HG03460 (cell line): Measurements from ENCODE around the gene GNL1.
"Not testable (repeated sequence)": the region's sequence is repeated elsewhere in the genome, so short reads cannot be mapped to it uniquely, and the experiment has no call there.

Source experiments
- ATAC-seq: cut with Tn5 transposase; IDR thresholded peaks from one replicate; pipeline ENCODE4 v1.9.1; 2021; ENCODE audit not compliant: unreplicated experiment

Gene GNL1

GRCh38 chr6:30500421-30501355 is 55.6 kb downstream of the GNL1 start:
- ATAC-seq, result no peak

- ATAC-seq, result not testable (repeated sequence)
Observed at GRCh38 chr6:30498705-30499104, 57.6 kb downstream of the GNL1 start.

- ATAC-seq, result no peak
Observed at GRCh38 chr6:30497714-30498113, 58.6 kb downstream of the GNL1 start.

- not testable (repeated sequence) for ATAC-seq
Observed at GRCh38 chr6:30497261-30497599, 59.1 kb downstream of the GNL1 start.

GRCh38 chr6:30495993-30496392 is 60.3 kb downstream of the GNL1 start:
- no peak for ATAC-seq

- ATAC-seq, result not testable (repeated sequence)
Observed at GRCh38 chr6:30495060-30495459, 61.2 kb downstream of the GNL1 start.

GRCh38 chr6:30494291-30494861 is 61.9 kb downstream of the GNL1 start:
- no peak for ATAC-seq

GRCh38 chr6:30493643-30494250 is 62.5 kb downstream of the GNL1 start:
- no peak for ATAC-seq

- ATAC-seq, result no peak
Observed at GRCh38 chr6:30491991-30492952, 64.0 kb downstream of the GNL1 start.
